Umbilical cord (tissue), 2 donors: ENCODE data around the gene TRDN. TPM values are rescaled to one million over a fixed set of nuclear protein-coding genes. Genes with fewer than 3 reads are reported as not detected.
"Not testable (repeated sequence)": the region's sequence is repeated elsewhere in the genome, so short reads cannot be mapped to it uniquely, and the experiment has no call there.

Experiments used
- DNase-seq: peaks from one replicate; pipeline ENCODE4 v3.0.0-alpha.2; 2015; ENCODE audit warnings: low spot score
- total RNA-seq: library from RNA; depleted of rRNA; stranded (reverse); fragments of >200 nt; gene quantifications from one replicate; pipeline ENCODE4 v1.2.3, GENCODE V29; 2014; ENCODE audit warnings: low replicate concordance; ENCODE audit not compliant: insufficient read depth

TRDN gene
- total RNA-seq, 1 donor from 2014 or later, result 5.1 TPM

DNA sequence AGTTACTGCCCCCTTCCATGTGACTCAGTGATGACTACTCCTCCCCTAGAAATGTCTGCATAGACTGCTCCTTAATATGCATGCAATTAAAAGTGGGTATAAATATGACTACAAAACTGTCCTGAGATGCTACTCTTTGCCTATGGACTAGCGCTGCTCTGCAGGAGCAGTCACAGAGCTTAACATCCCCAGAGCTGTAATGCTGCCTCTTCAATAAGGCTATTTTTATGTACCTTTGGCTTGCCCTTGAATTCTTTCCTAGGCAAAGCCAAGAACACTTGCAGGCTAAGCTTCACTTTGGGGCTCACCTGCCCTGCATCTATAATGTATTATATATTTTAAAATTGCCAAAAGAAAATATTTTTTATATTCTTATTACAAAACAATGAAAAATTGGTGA is 341.6 kb downstream of the TRDN start:
- no peak for DNase-seq

DNA sequence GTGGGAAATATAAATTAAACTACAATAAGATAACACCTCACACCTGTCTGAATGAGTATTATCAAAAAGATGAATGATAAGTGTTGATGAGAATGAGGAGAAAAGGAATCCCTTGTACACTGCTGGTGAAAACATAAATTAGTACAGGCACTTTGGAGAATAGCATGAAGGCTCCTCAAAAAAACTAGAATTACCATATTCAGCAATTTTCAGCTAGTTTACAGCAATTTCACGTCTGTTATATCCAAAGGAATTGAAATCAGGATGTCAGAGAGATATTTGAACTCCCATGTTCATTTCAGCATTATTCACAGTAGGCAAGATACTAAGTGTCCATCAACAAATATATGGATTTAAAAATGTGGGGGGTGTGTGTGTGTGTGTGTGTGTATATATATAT is 348.1 kb downstream of the TRDN start:
- no peak for DNase-seq

DNA sequence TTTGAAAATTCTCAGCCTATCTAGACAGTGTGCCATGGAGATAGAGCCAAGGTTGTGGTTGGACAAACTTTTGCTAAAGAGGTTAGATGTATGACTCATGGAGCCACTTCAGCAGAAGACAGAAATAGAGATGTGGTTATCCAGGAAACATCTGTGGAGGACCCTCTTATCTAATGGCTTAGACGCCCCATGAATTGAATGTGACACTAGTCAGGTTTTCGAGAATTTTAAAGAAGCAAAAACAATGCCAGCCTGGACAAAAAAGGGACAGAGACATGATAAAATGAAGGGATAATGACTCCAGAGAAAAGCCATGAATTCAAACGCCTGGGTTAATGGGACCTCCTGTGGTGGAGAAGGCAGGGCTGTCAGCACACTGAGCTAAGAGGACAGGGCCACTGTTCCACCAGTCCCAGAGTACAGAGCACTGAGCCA is 360.2 kb downstream of the TRDN start:
- no peak for DNase-seq

DNA sequence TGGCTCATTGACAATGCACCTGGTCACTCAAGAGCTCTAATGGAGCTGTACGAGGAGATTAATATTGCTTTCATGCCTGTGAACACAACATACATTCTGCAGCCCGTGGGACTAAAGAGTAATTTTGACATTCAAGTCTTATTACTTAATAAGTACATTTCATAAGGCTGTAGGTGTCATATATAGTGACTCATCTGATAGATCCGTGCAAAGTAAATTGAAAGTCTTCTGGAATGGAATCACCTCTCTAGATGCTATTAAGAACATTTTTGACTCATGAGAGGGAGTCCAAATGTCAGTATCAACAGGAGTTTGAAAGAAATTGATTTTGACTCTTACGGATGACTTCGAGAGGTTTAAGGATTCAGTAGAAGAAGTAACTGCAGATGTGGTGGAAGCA is 372.8 kb downstream of the TRDN start:
- no peak for DNase-seq

DNA sequence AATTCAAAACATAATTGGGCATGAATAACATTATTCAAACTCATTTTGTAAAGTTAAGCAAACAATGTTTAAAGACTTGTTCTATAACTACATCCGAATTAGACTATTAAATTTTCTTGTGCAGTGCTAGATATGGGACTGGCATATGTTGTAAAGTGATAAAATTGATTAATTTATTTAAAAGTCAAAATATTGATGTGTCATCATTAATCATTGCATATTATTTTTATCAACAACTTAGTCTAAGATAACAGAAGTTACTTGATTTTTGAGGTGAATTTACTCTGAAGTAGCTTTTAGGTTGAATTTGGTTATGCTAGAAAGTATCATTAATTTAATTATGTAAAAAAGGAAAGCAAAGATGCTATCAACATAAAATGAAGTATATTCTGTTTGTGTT is 396.1 kb downstream of the TRDN start:
- no peak for DNase-seq

DNA sequence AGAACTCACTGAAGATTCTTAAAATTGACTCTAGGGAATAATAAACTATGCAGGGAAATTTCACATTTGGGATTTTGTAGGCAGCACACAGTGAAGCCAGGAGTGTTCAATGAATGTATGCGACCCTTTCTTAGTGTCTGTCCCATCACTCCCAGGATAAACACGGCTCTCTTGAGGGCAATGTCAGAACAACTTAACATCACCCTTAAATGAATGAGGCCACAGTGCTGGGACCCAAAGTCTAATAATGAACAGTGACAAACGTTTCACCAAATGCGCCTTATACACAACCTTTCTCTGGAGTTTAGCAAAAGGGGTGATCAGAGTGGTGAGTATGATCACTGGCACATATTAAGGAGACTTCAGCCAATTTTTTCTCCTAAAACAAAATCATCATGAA is 403.4 kb downstream of the TRDN start:
- DNase-seq, result no peak

DNA sequence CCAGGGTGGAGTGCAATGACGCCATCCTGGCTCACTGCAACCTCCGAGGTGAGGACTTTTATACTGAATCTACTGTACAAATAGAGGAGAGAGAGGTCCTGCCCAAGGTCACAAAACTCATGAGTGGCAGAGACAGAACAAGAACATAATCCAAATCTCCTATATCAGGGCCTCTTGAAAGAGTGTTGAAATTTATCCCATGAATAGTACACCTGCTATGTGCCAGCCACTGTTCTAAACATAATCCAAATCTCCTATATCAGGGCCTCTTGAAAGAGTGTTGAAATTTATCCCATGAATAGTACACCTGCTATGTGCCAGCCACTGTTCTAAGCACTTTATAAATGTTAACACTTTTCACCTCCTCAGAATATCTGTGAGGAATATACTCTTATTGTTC is 409.0 kb downstream of the TRDN start:
- not testable (repeated sequence) for DNase-seq

DNA sequence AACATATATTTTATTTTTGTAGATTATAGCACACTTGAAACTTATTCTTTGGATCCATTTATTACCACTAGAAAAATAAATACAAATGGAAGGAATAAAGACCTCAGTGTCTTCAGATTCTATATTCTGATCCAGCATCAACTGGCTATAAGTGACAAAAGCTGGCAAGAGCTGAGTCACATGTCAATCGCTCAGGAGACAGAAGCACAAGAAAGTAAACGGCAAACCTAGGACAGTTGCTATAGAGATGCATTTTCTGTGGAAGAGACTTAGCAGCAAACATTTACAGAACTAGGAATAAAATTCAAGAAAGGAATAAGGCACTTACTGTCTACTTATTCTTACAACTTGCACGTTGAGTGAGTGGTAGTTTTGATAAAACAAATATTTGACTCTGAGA is 410.4 kb downstream of the TRDN start:
- DNase-seq, result no peak

DNA sequence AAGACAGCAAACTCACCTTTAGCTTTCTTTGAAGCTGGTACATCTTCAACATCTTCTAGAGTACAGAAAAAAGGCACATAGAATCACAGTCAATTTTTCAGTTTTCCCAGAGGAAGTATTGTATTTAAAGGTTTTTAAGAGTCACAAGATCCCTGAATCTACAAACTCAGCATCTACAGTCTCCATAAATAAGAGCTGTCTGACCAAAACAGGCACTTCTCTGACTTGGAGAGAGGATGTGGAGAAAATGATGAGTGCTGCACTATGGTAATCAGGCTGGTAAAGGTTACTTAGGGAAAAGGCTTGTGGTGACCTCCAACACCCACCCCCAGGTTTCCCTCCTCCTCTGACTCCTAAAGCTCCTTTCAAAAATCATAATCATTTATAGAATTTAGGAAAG is 412.7 kb downstream of the TRDN start:
- DNase-seq, result no peak

DNA sequence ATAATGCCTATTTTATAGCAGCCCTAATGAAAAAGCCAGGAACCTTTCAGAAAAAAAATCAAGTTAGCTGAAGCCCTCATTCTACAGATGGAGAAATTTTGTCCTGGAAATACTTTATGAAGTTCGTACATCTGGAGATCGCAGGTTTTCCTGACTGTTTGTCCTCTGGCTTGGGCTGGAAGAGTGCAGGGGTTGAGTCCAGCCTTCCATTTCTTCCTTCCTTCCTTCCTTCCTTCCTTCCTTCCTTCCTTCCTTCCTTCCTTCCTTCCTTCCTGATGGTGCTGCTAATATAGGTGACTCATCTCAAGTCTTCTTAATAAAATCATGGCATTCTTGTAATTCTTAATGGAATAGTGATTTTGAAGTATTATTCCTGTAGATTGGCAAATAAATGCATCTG is 413.3 kb downstream of the TRDN start:
- DNase-seq, result no peak

DNA sequence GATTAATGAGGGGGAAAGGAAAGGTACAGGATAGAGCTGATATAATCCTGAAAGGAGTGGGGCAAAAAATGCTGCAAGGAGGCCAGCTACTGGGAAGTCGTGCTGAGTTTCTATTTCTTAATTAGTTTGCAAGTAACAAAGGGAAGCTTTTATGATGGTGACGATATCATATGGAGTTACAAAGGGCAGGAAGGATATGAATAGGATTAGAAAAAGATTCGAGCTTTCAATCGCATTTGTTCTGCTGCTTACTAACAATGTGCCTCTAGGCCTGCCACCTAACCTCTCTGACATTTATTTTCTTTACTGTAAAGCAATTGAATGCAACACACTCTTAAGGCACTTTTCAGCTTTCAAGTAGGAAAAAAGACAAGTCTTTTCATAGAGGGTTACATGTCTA is 421.5 kb downstream of the TRDN start:
- no peak for DNase-seq

DNA sequence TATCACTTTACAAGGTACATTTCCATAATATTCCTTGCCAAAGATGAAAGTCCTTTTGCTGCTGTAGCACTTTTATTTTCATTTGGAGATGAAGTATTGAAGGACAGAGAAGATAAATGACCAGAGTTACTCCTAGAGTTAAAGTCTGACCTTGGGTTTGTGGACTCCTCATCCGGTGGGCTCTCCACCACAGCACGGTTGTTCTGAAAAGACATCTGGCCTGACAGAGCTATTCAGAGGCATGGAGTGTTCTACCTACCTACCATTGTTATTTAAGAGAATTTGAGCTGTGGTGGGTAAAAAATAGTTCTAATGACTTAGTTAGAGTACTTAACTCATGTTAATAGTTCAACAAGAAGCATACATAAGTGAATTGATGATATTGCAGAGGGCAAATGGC is 422.3 kb downstream of the TRDN start:
- DNase-seq, result no peak

DNA sequence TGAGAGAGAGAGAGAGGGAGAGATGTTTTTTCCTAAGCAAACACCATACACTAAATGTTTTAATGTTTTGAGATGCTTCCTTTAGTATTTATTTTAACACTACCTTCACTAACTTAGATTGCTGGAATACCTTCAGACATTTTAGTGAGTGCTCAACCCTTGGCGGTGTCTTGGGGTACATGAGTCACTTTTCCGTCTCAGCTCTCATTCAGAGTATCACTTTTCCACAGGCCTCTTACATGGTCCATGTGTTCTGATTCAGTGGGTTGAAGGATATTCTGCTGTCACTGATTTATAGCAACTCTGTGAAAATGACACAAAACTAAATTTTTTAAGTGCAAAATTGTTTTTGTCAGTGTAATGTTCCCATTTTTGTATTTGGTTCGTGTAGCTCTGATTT is 422.8 kb downstream of the TRDN start:
- no peak for DNase-seq

DNA sequence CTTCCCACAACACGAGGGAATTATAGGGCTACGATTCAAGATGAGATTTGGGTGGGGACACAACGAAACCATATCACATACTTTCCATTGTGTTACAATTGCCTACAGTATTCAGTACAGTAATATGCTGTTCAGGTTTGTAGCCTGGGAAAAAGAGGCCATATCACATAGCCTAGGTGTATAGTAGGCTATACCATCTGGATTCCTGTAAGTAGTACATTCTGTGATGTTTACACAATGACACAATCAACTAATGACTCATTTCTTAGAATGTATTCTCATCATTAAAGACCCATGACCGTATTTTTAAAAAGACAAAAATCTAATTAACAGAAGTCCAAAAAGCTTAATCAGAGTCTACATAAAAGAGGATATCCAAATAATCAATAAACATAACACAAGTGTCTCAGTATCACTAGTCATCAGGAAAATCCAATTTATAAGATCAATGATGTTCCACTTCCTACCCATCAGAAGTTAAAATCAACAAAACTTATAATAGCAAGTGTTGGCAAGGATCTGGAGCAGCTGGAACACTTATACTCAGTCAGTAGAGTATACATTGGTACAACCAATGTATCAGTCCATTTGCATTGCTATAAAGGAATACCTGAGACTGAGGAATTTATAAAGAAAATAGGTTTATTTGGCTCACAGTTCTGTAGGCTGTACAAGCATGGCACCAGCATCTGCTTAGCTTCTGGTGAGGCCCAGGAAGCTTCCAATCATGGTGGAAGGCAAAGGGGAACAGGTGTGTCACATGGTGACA is 424.8 kb downstream of the TRDN start:
- no peak for DNase-seq

DNA sequence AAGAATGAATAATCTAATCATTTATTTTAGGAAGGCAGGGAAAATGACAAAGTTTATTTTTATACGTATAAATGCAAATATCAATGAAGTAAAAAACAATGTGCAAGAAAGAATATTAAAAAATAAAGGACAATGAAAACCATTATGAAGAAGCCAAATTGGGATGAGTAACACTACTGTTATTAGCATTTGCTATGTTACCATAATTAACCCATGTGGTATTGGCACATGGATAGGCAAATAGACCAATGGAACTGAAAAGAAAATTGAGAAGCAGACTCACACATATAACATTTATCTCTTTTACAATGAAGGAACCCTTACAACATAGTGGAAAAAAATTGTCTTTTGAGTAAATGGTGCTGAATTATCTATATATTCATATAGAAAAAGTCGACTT is 426.1 kb downstream of the TRDN start:
- DNase-seq, result no peak

DNA sequence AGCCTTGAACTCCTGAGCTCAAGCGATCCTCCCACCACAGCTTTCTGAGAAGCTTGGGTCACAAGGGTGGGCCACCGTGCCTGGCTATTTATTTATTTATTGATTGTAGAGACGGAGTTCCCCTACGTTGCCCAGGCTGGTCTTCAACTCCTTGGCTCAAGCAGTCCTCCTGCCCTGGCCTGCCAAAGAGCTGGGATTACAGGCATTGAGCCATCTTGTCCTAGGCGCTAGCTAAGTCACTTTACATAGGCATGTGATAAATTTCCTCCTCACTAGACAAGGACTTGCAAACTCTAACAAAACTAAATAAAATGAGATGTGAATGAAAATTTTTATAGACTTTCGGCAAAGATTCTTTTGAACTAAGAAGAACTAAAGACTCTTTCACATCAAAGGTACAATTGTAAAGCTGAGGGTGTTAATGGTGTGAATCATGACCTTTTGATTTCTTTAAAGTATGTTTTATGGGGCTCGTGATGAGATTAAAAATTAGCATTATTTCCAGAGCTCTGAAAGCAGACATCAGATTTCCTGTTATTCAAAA is 428.7 kb downstream of the TRDN start:
- no peak for DNase-seq

DNA sequence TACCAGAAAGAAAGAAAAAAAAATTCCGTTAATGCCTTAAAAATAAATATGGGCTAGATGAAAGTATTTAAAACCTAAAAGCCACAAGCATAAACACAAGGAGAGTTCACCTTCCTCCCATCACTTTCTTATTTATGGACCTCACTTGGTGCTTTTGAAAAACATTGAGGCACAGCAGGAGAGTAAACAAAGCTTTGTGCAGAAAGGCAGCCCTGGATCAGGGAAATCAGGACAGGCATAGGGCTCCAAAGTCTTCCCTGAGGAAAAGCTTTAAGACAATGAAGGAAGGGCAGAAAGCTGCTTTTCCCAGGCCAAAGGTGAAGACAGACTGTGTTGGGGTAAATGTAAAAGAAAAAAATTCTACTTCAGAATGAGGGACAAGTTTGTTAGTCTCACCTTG is 432.8 kb downstream of the TRDN start:
- DNase-seq, result no peak

DNA sequence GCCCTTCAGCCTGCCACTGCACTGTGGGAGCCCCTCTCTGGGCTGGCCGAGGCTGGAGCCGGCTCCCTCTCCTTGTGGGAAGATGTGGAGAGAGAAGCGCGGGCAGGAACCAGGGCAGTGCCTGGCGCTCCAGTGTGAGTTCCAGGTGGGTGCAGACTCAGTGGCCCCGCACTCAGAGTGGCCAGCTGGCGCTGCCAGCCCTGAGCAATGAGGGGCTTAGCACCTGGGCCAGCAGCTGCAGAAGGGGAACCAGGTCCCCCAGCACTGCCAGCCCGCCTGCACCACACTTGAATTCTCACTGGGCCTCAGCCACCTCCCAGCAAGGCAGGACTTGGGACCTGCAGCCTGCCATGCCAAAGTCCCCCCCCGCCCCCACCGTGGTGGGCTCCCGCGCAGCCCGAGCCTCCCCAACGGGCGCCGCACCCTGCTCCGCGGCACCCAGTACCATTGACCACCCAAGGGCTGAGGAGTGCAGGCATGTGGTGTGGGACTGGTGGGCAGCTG is 434.8 kb downstream of the TRDN start:
- no peak for DNase-seq

DNA sequence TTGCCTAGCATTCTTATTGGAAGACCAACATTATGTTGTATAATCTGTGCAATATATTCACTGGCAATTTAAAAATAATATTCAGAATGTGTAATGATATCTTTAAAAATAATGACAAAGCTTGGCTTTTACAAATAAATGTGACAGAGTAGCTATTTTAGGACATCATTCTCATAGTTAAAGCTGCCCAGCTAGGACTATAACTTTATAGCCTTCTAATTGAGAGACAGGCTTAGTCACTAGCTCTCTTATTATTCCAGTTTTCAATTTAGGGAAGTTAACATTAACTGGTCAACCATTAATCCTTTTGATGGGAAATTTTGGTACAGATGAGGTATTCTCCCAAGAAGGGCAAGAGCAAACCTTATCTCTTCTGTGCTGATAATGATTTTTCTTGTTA is 443.5 kb downstream of the TRDN start:
- no peak for DNase-seq

DNA sequence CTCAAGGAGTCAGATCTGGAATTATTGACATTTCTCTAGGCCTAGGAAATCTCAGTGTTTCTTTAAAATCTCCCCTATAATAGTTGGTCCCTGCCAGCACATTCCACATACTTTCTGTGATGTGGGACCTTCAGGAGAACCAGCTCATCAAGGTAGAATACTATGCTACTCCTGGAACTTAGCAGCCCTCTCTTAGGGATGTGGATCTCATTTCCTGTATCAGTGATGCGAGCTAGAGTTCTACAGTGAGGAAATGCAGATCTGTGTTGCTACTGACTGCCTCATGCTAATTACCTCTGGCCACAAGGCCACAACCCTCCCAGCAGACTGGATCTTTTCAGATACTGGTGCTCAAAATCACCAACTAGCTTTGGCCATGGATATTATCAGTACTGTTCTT is 446.9 kb downstream of the TRDN start:
- no peak for DNase-seq

DNA sequence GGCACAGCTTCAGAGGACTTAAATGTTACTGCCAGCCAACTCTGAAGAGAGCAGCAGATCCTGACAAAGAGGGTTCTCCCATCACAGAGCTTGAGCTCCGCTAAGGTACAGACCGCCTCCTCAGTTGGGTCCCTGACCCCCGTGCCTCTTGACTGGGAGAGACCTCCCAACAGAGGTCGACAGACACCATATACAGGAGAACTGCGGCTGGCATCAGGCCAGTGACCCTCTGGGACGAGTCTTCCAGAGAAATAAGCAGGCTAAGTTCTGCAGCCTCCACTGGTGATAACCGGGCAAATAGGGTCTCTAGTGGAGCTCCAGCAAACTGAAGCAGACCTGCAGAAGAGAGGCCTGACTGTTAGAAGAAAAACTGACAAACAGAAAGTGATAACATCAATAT is 453.8 kb downstream of the TRDN start:
- DNase-seq, result no peak

DNA sequence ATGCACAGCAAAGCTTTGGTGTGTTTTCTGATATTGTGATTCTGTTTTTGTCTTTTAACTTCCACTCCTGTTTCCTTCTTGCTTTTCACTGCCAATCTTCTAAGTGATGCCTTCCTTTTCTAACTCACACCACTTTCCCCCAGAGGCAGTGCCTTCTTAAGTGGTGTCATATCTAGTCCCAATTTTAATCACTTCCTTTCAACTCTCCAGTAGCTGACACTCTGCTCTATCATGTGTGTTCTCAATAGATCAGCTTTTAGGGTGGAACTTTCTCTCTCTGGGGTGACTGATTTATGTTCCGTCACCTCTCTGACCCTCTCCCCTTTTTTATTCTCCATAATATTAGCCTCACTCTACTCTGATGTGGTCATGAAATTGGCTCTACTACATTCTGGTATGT is 460.0 kb downstream of the TRDN start:
- no peak for DNase-seq

DNA sequence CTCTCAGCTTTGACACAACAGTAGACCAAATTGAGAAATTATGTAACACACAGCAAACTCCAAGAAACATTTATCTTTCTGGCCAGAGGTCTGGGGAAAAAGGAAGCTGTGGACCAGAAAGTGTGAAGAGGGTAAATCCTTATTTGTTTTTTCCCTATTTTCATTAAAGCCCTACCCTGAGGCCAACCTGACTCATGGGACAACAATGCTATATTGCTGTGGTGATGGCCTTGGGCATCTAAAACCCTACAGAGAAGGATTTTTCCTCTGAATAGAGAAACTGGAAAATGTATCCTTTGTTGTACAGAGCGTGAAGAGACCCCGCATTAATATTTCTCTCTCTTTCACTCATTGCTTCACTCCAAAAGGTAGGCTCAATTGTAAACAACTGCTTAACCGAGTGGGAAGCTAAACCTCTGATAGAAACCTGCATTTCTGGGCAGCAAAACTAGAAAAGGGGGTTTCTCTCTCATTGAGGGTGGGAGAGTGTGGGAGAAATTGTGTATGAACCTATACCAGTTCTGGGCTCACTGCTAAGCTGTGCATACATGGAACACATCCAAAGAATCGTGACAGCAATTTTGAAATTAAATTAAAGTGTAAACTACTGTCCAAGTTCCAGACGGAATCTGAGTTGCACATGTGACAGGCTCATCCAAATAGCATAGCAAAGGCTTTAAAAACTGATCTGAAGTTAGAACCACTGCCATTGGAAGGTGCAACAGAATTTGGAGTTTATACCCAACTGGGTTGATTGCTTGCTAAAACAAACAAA is 465.2 kb downstream of the TRDN start:
- DNase-seq, result no peak
